CD14-positive monocyte (primary cell): ENCODE results near the gene IL18. TPM values are rescaled to one million over a fixed set of nuclear protein-coding genes. Genes with fewer than 3 reads are reported as not detected.
A peak's percentile ranks its signal among the peaks of the same experiment; 100 is the strongest.

Experiments used
- DNase-seq, 3 donors: peaks; one replicate each; pipeline ENCODE4 v3.0.0-alpha.2; 2011 to 2022
- H2AFZ ChIP-seq: 2 replicates; pipeline ENCODE4 v1.6.0; 2012; ENCODE audit warnings: mild to moderate bottlenecking, low read depth, low read length, inconsistent platforms; ENCODE audit not compliant: insufficient read depth, poor library complexity, severe bottlenecking
- H3K27ac ChIP-seq, 2 donors: 1 replicate in 1 of 2; 2 replicates in 1 of 2; pipeline ENCODE4 v1.5.1; 2012 to 2013; ENCODE audit warnings: low read length in 2 of 2, control low read depth in 1 of 2, inconsistent platforms in 1 of 2, low read depth in 1 of 2, mild to moderate bottlenecking in 1 of 2
- H3K27me3 ChIP-seq, 2 donors: one replicate each; pipeline versions ENCODE4 v1.6.0 to v1.6.1; 2011 to 2013; ENCODE audit warnings: low read length in 2 of 2; ENCODE audit not compliant: control insufficient read depth in 2 of 2, insufficient read depth in 2 of 2
- H3K36me3 ChIP-seq, 2 donors: replicated peaks in 1 of 2; 1 replicate in 1 of 2; 2 replicates in 1 of 2; pipeline versions ENCODE4 v1.5.1 to v1.6.1; 2012 to 2013; ENCODE audit warnings: low read length in 2 of 2, control low read depth in 1 of 2, inconsistent platforms in 1 of 2, mild to moderate bottlenecking in 1 of 2; ENCODE audit not compliant: insufficient read depth in 2 of 2, control insufficient read depth in 1 of 2
- H3K4me1 ChIP-seq, 2 donors: 1 replicate in 1 of 2; 2 replicates in 1 of 2; pipeline versions ENCODE4 v1.5.1 to v1.6.1; 2012 to 2013; ENCODE audit warnings: low read length in 2 of 2, control low read depth in 1 of 2, inconsistent platforms in 1 of 2, mild to moderate bottlenecking in 1 of 2, moderate library complexity in 1 of 2; ENCODE audit not compliant: insufficient read depth in 2 of 2, control insufficient read depth in 1 of 2
- H3K4me2 ChIP-seq: replicated peaks from 2 replicates; pipeline ENCODE3; 2012; ENCODE audit warnings: low read length, moderate library complexity, mild to moderate bottlenecking; ENCODE audit not compliant: poor library complexity, severe bottlenecking; ENCODE audit errors: extremely low read depth
- H3K4me3 ChIP-seq, 3 experiments: fragments of 200-600 bp in 1 of 3; sonication (generic) in 1 of 3; replicated peaks in 1 of 3; 1 replicate in 2 of 3; 2 replicates in 1 of 3; pipeline ENCODE4 v1.5.1; 2011 to 2013; ENCODE audit warnings: low read length in 3 of 3, mild to moderate bottlenecking in 3 of 3, control low read depth in 2 of 3, low read depth in 2 of 3, inconsistent platforms in 1 of 3, moderate library complexity in 1 of 3
- H3K79me2 ChIP-seq: 2 replicates; pipeline ENCODE4 v1.6.0; 2012; ENCODE audit warnings: mild to moderate bottlenecking, control low read depth, inconsistent platforms, low read length, moderate library complexity; ENCODE audit not compliant: insufficient read depth
- H3K9ac ChIP-seq: 2 replicates; pipeline ENCODE4 v1.6.0; 2017; ENCODE audit warnings: low read length, mild to moderate bottlenecking; ENCODE audit not compliant: insufficient read depth, poor library complexity, severe bottlenecking
- H3K9me3 ChIP-seq, 2 donors: replicated peaks in 1 of 2; 1 replicate in 1 of 2; 2 replicates in 1 of 2; pipeline versions ENCODE4 v1.5.1 to v1.6.1; 2012 to 2013; ENCODE audit warnings: low read length in 2 of 2, control low read depth in 1 of 2; ENCODE audit not compliant: control insufficient read depth in 1 of 2, insufficient read depth in 1 of 2
- H4K20me1 ChIP-seq: 2 replicates; pipeline ENCODE4 v1.6.0; 2012; ENCODE audit warnings: mild to moderate bottlenecking, low read length, control low read depth, moderate library complexity; ENCODE audit not compliant: insufficient read depth
- H3K27ac Mint-ChIP-seq, 7 donors: one replicate each; pipeline ENCODE4 v1.8.0; 2020; ENCODE audit warnings: mild to moderate bottlenecking in 7 of 7, mixed read lengths in 7 of 7, moderate library complexity in 6 of 7, inconsistent platforms in 2 of 7
- H3K27me3 Mint-ChIP-seq, 3 donors: one replicate each; pipeline ENCODE4 v1.8.0; 2021 to 2022; ENCODE audit warnings: low read depth in 3 of 3, mild to moderate bottlenecking in 3 of 3, mixed read lengths in 3 of 3, moderate library complexity in 3 of 3, inconsistent platforms in 1 of 3
- H3K36me3 Mint-ChIP-seq, 2 donors: one replicate each; pipeline ENCODE4 v1.8.0; 2020; ENCODE audit warnings: mixed read lengths in 2 of 2, inconsistent platforms in 1 of 2, mild to moderate bottlenecking in 1 of 2
- H3K4me1 Mint-ChIP-seq: one replicate; pipeline ENCODE4 v1.8.0; 2020; ENCODE audit warnings: mild to moderate bottlenecking, mixed read lengths
- H3K4me3 Mint-ChIP-seq, 2 donors: one replicate each; pipeline ENCODE4 v1.8.0; 2020; ENCODE audit warnings: mild to moderate bottlenecking in 2 of 2, mixed read lengths in 2 of 2, moderate library complexity in 1 of 2
- H3K9me3 Mint-ChIP-seq, 7 donors: one replicate each; pipeline ENCODE4 v1.8.0; 2020 to 2022; ENCODE audit warnings: mixed read lengths in 7 of 7, mild to moderate bottlenecking in 6 of 7, moderate library complexity in 6 of 7, inconsistent platforms in 2 of 7
- CTCF ChIP-seq: fragments of 200-600 bp; IDR thresholded peaks from one replicate; pipeline ENCODE4 v1.8.0; 2022; ENCODE audit warnings: antibody characterized with exemption, mild to moderate bottlenecking
- WGBS: methylation state at CpG from one replicate; pipeline ENCODE4 v1.1.5; 2013; ENCODE audit warnings: missing lambda C conversion rate; ENCODE audit not compliant: insufficient coverage; 5-methylcytosine and 5-hydroxymethylcytosine counted together
- intact Hi-C, 2 donors: fragments of 100-400 bp; cut with micrococcal nuclease; formaldehyde crosslinking; loops; one replicate each; pipeline versions ENCODE4 v1.15.0 to v1.15.1; 2023
- polyA plus RNA-seq, 3 donors: library from polyadenylated mRNA; depleted of rRNA in 1 of 3; unstranded in 2 of 3; stranded (reverse) in 1 of 3; fragments of 300-500 nt in 2 of 3; fragments of >200 nt in 1 of 3; fragmentation: Illumina TruSeq in 2 of 3; gene quantifications; 1 replicate in 2 of 3; 2 replicates in 1 of 3; pipeline ENCODE4 v1.2.3, GENCODE V29; 2012 to 2021

The IL18 gene
- polyA plus RNA-seq, 3 donors: 11.7 to 16.2 (median 16.1) TPM

GRCh38 chr11:112167145-112167544, 3.3 kb upstream of the IL18 start, which contains the start of gene TEX12:
TEX12 (plus strand) TSS chr11:112167372; CDS start chr11:112169269, 1,897 bp downstream.
- Histone ChIP-seq H3K4me1 (peaks cover 28 to 37% of the 10 kb centered on the region in 2 donors), H3K36me3 (no peaks in the 10 kb centered on the region), H3K79me2 (peaks cover 17% of the 10 kb centered on the region), H3K9me3 (no peaks in the 10 kb centered on the region), H3K27ac (no peak within 1 kb of the TSS), H3K27me3 (no peaks in the 10 kb centered on the region), H2AFZ (peak within 1 kb of the TSS; percentile 9), H3K4me3 (no peak within 1 kb of the TSS), H3K4me2 (no peak within 1 kb of the TSS), H4K20me1 (no peaks in the 10 kb centered on the region), H3K9ac (no peak within 1 kb of the TSS)
- peaks cover 0 to 4% (median 1%) of the 10 kb centered on the region in 7 donors for H3K9me3 Mint-ChIP-seq
- intact Hi-C loops: loop anchor here in 1 of 2 donors (2.0 kb wide), 1 partner anchor 14 kb away; no protein-coding TSS in a partner anchor
- H3K27me3 Mint-ChIP-seq: peaks cover 0 to 2% (median 0%) of the 10 kb centered on the region in 3 donors
- no peak within 1 kb of the TSS for H3K4me3 Mint-ChIP-seq
- H3K27ac Mint-ChIP-seq: peak within 1 kb of the TSS in 3 of 7 donors; percentile 23 to 30 (median 25)
- peaks cover 0 to 3% of the 10 kb centered on the region in 2 donors for H3K36me3 Mint-ChIP-seq
- no peak for DNase-seq
- peaks cover 31% of the 10 kb centered on the region for H3K4me1 Mint-ChIP-seq
- TF ChIP-seq CTCF: no peak
- 97% methylated on average over 11 of the region's 25 CpGs for WGBS

GRCh38 chr11:112166562-112166961, 2.7 kb upstream of the IL18 start:
- no peak overlapping the region for H3K9ac ChIP-seq
- no peak overlapping the region for H3K27ac ChIP-seq
- peaks cover 23% of the 10 kb centered on the region for H3K79me2 ChIP-seq
- DNase-seq: peak in 1 of 3 donors; percentile 18
- no peak overlapping the region for H3K4me2 ChIP-seq
- Mint-ChIP-seq H3K27ac (peak overlapping the region in 1 of 7 donors; percentile 23), H3K27me3 (peaks cover 0 to 2% (median 0%) of the 10 kb centered on the region in 3 donors), H3K4me3 (no peak overlapping the region), H3K36me3 (peaks cover 2 to 5% of the 10 kb centered on the region in 2 donors), H3K4me1 (peaks cover 37% of the 10 kb centered on the region), H3K9me3 (peaks cover 0 to 4% (median 1%) of the 10 kb centered on the region in 7 donors)
- H2AFZ ChIP-seq: peak overlapping the region; percentile 9
- no peaks in the 10 kb centered on the region for H3K36me3 ChIP-seq
- H3K9me3 ChIP-seq: no peaks in the 10 kb centered on the region
- intact Hi-C loops: loop anchor here in 1 of 2 donors (2.0 kb wide), 1 partner anchor 14 kb away; no protein-coding TSS in a partner anchor
- WGBS: 78% methylated on average over 1 of the region's 8 CpGs
- H3K4me1 ChIP-seq: peaks cover 31 to 43% of the 10 kb centered on the region in 2 donors
- no peak overlapping the region for H3K4me3 ChIP-seq
- no peaks in the 10 kb centered on the region for H4K20me1 ChIP-seq
- H3K27me3 ChIP-seq: no peaks in the 10 kb centered on the region
- no peak for TF ChIP-seq CTCF
